LHCN-M2 (cell line): ENCODE measurements around the gene SGIP1. TPM values are rescaled to one million over a fixed set of nuclear protein-coding genes. Genes with fewer than 3 reads are reported as not detected.
"Not testable (repeated sequence)": the region's sequence is repeated elsewhere in the genome, so short reads cannot be mapped to it uniquely, and the experiment has no call there.

Source experiments
- DNase-seq: peaks from one replicate; pipeline ENCODE4 v3.0.0-alpha.2; 2012; ENCODE audit warnings: low read depth
- total RNA-seq: library from RNA; depleted of rRNA; stranded (reverse); fragments of >200 nt; gene quantifications from 2 replicates; pipeline ENCODE4 v1.2.3, GENCODE V29; 2014

Gene SGIP1
- total RNA-seq, 1 experiment from 2014 or later = 4.3 TPM

- no peak for DNase-seq
Observed at GRCh38 chr1:66556161-66556611, 22.2 kb downstream of the SGIP1 start.

GRCh38 chr1:66557157-66557556 lies 23.2 kb downstream of the SGIP1 start:
- no peak for DNase-seq

- DNase-seq = no peak
Observed at GRCh38 chr1:66559517-66559916, 25.6 kb downstream of the SGIP1 start.

- DNase-seq = no peak
Observed at GRCh38 chr1:66562561-66562960, 28.6 kb downstream of the SGIP1 start.

- peak; percentile 97 for DNase-seq
Observed at GRCh38 chr1:66563094-66563800, 29.3 kb downstream of the SGIP1 start.

- peak; percentile 98 for DNase-seq
Observed at GRCh38 chr1:66563941-66564630, 30.1 kb downstream of the SGIP1 start.

- no peak for DNase-seq
Observed at GRCh38 chr1:66570196-66570595, 36.2 kb downstream of the SGIP1 start.

- peak; percentile 77 for DNase-seq
Observed at GRCh38 chr1:66571789-66572188, 37.8 kb downstream of the SGIP1 start.

- peak; percentile 47 for DNase-seq
Observed at GRCh38 chr1:66575739-66576138, 41.8 kb downstream of the SGIP1 start.

GRCh38 chr1:66576645-66577044 lies 42.7 kb downstream of the SGIP1 start:
- DNase-seq = peak; percentile 50

GRCh38 chr1:66578841-66579240 lies 44.9 kb downstream of the SGIP1 start:
- DNase-seq = no peak

- DNase-seq = no peak
Observed at GRCh38 chr1:66580081-66580480, 46.1 kb downstream of the SGIP1 start.

- no peak for DNase-seq
Observed at GRCh38 chr1:66583021-66583420, 49.1 kb downstream of the SGIP1 start.

GRCh38 chr1:66585002-66585401 lies 51.0 kb downstream of the SGIP1 start:
- no peak for DNase-seq

- no peak for DNase-seq
Observed at GRCh38 chr1:66589326-66589725, 55.4 kb downstream of the SGIP1 start.

GRCh38 chr1:66592106-66592507 lies 58.2 kb downstream of the SGIP1 start:
- not testable (repeated sequence) for DNase-seq

- DNase-seq = no peak
Observed at GRCh38 chr1:66596191-66596590, 62.2 kb downstream of the SGIP1 start.

GRCh38 chr1:66597500-66597899 lies 63.5 kb downstream of the SGIP1 start:
- DNase-seq = no peak

- DNase-seq = peak; percentile 78
Observed at GRCh38 chr1:66598670-66599069, 64.7 kb downstream of the SGIP1 start.

- DNase-seq = no peak
Observed at GRCh38 chr1:66599346-66599745, 65.4 kb downstream of the SGIP1 start.

GRCh38 chr1:66599899-66600737 lies 66.2 kb downstream of the SGIP1 start:
- no peak for DNase-seq

- no peak for DNase-seq
Observed at GRCh38 chr1:66605419-66605997, 71.6 kb downstream of the SGIP1 start.
